Measurements from ENCODE around the gene RGSL1.

The RGSL1 gene

GRCh38 chr1:182595641-182596240 lies 145.8 kb downstream of the RGSL1 start:
- no peak for DNase-seq

DNA sequence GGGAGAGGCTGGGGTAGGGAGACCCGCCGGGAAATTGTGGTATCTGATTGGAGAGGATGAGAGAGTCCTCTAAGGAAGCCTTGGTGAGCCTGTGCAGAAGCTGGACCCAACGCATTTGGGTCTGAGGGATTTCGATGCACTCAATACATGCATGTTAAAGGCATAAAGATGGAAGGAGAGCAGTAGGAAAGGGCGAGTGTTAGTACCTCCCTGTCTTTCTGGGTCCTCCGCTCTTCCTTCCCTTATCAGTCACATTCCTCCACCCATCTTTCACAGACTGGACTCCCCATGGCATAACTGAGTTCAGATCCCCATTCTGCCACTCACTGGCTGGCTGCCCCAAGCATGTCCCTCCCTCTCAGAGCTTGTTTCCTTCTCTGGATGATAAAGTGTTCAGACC lies 147.0 kb downstream of the RGSL1 start:
- DNase-seq, result no peak

DNA sequence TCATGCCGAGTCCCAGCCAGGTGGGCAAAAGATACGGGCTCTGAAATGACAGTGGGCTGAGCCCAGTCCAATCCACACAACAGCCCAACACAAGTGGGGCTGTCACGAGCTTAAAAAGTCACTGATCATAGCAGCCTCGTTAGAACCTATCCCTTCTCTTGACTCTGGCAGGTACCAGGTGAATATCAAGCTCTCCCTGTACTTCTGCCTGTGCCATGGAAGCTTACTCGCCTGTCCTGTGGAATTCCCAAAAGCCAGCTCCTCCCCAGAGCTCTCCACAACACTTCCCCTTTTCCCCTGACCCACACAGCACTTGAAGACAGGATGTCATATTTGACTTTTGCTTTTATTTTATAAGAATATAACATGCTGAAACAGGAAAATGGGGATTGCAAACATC lies 148.3 kb downstream of the RGSL1 start:
- no peak for DNase-seq

GRCh38 chr1:182599339-182599738 lies 149.4 kb downstream of the RGSL1 start:
- DNase-seq, result no peak

- no peak for DNase-seq
Measured at GRCh38 chr1:182600036-182600713, 150.2 kb downstream of the RGSL1 start.

DNA sequence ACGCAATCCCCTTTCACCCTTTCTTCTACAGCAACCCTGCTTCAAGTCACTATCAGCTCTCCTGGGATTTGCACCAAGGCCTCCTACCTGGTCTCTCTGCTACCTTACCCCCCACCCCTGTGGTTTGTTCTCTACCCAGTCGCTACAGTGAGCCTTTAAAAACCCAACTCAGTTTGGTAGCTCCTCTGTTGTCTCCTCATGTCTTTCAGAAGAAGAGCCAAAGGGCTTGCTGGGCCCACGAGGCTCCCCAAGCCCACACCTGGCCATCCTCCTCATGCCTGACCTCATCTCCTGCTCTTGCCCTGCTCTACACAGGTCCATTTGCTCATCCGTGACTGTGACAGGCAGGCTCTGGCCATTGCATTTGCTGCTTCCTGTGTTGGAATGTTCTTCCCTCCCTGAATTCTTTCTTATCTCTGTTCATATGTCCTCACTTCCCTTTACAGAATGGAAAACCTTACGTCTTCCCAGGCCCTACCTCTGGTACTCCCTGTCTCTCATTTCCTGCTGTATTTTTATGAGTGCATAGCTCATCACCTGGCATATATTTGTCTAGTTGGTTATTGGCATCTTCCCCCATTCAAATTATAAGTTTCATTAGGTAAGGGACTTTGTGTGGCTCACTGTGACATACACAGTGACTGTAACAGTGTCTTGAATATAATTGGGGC lies 150.9 kb downstream of the RGSL1 start:
- no peak for DNase-seq

DNA sequence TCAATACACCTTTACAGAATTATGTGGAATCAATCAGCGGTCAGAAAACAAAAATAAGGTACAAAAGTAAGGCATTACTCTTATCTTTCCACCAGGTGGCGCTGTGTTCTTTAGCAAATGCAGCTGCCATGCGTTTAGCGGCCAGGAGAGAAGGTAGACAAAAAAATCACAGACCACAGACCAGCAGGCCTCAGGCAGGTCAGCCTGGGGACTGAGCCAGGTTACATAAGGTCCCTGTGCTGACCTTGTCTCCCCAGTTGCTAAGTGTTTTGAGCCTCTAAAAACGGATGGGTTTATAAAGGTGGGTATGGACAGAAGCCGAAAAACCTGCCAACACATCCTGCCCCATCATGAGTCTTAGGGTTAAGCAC lies 151.5 kb downstream of the RGSL1 start:
- DNase-seq, result peak; percentile 8

DNA sequence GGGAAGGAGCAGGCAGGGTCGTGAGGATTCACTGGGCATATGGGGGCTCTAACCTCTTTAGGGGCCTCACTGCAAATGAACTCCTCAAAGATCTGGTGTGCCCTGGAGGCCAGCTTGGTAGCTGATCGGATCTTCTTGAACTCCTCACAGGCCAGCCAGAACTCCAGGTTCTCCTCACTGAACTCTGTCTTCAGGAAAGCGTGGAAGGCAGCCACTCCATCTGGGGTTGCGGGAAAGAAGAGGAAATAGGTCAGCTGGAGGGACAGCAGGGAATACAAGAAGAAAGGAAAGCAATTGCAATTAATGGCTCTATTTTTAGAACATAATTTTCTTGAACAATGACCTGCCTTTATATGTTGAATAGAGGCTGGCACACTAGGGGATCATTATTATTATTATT lies 152.0 kb downstream of the RGSL1 start:
- no peak for DNase-seq

DNA sequence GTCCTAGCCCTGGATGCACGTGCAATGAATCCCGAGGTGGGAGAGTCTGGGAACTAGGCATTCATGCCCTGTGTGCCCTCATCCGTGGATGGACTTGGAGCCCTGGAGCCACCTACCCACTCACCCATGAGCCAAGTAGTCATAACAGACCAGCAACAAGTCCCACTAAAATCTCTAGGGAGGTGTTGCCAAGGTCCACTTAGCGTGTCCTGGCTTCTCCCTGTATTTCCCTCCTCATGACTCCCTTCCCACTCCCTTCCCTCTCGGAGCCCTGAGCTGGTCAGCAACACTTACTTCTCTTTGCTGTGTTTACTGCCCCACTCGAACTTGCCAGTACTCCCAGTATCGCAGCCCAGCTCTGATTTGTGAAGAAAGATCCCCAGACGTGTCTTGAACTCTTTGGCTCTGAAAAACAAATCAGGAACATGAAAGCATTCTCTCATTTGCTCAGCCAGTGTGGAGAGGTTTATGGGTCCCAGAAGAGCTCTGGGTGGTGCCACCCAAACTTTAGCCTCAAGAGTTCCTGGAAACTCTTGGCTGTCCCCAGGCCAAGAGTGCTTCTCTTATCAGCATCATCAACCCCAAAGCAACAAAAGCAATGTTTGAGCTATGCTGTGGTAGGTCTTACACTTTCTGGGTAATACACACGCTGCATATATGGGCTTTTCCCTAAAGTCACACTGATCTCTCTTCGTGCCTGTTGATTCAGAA lies 153.1 kb downstream of the RGSL1 start:
- DNase-seq, result no peak

DNA sequence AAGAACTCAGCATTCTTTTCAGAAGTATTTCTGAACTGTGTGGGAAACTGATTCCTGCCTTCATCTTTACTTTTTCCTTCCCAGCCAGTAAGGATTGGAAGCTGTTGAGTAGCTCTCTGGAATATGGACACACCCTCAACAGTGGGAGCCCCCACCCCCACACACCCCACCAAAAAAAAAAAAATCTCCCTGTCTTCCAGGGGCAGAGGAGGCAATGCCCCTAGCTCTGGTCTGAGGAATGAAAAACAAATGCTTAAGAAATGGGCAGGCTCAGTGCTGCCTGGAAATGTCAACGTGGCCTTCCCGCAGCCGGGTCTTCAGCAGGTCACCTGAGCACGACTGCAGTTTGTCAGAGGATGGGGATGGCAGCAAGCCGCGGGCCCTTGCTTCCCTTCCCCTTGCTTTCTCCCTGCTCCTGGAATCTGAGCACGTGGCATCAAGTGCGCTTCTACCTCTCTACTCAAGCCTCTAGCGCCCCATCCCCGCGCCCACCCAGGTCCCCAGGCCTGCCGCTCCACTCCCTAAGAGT lies 153.8 kb downstream of the RGSL1 start:
- no peak for DNase-seq

DNA sequence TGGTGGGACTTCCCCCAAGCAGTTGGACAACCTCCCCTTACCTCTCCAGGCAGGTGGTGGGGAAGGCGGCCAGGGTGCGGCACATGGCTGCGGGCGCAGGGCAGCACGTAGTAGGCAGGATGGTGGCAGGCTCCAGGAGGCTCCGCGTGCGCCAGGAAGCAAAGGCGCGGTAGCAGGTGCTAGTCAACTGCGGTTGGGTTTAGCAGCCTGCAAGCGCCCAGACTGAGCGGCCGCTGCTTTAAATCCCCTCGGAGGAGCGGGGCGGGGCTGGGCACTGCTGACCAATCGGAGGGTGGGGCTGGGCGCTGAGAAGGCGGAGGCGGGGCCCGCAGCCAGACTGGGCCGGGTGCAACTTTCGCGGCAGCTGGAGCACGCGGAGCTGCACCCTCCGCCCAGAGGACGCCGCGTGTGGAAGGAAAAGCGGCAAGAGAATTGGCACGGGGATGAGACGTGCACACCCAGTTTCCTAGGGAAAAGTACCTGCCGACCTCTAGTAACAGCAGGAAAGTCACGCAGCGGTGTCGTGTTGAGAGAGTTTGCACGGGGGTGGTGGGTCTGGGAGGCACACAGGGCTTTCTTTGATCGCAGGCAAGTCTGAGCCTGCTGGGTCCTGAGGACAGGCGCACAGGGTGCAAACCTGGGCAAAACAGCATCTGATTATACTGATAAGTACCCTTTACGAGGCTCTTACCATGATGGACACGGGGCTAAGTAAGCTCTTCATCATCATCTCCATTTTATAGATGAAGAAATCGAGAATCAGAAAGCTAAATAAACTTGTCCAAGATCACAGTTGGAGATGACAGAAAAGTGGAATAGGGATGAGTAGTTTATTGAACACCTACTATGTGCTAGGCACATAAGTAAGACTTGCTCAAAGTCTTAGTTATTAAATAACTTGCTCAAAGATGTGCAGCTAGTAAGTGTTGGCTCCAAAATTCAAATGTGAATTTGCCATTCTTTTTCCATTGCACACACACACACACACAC lies 154.5 kb downstream of the RGSL1 start, which contains the start of gene RGS16:
RGS16 (minus strand) TSS at position 215 of the 990 bp plus-strand sequence; CDS start at position 85, 130 bp downstream.
- DNase-seq, result peak; percentile 24

GRCh38 chr1:182607566-182607965 lies 157.6 kb downstream of the RGSL1 start:
- no peak for DNase-seq

DNA sequence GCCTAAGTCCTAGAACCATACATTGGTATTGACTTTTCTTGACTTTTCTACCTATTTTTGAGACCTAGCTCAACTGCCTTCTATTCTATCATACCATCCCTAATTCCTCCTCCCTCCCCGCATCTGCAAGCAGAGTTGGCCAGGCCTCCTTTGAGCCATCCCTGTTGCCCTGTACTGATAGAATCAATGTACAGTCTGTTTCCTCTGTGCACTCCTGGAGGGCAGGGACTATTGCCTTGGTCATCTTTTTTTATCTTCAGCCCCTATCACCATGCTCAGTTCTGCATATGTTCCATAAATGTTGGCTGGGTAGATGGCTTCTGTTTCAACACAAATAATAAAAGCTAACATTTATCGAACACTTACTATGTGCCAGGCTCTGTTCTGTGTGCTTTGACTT lies 158.3 kb downstream of the RGSL1 start:
- no peak for DNase-seq

GRCh38 chr1:182608845-182609610 lies 159.1 kb downstream of the RGSL1 start:
- no peak for DNase-seq
